Ishikawa (cell line): ENCODE results near the gene ADAM33.

Experiments
- CEBPB ChIP-seq: IDR thresholded peaks from 2 replicates; pipeline ENCODE4 v1.6.1; 2012
- CREB1 ChIP-seq: IDR thresholded peaks from 2 replicates; pipeline ENCODE4 v1.6.1; 2012; ENCODE audit warnings: low read depth
- EGR1 ChIP-seq: IDR thresholded peaks from 2 replicates; pipeline ENCODE4 v1.6.1; 2012
- EP300 ChIP-seq: IDR thresholded peaks from 2 replicates; pipeline ENCODE4 v1.6.1; 2012; ENCODE audit warnings: borderline replicate concordance
- FOXM1 ChIP-seq: IDR thresholded peaks from 2 replicates; pipeline ENCODE4 v1.6.1; 2012; ENCODE audit warnings: low read depth, borderline replicate concordance
- NFIC ChIP-seq: IDR thresholded peaks from 2 replicates; pipeline ENCODE4 v1.6.1; 2012
- RAD21 ChIP-seq: IDR thresholded peaks from 2 replicates; pipeline ENCODE4 v1.6.1; 2012; ENCODE audit warnings: low read depth
- TAF1 ChIP-seq: IDR thresholded peaks from 2 replicates; pipeline ENCODE4 v1.6.1; 2012; ENCODE audit warnings: low read depth, mild to moderate bottlenecking
- TCF12 ChIP-seq: IDR thresholded peaks from 2 replicates; pipeline ENCODE4 v1.6.1; 2012; ENCODE audit warnings: low read depth
- TEAD4 ChIP-seq: IDR thresholded peaks from 2 replicates; pipeline ENCODE4 v1.6.1; 2012
- YY1 ChIP-seq: IDR thresholded peaks from 2 replicates; pipeline ENCODE4 v1.6.1; 2012; ENCODE audit warnings: low read depth
- ZBTB7A ChIP-seq: IDR thresholded peaks from 2 replicates; pipeline ENCODE4 v1.6.1; 2012; ENCODE audit warnings: low read depth
- TF ChIP-seq, protein P1 (sequence below): IDR thresholded peaks from 2 replicates; pipeline ENCODE4 v1.6.1; 2012
- TF ChIP-seq, protein P2 (sequence below): IDR thresholded peaks from 2 replicates; pipeline ENCODE4 v1.6.1; 2012
- TF ChIP-seq, protein P3 (sequence below): IDR thresholded peaks from 2 replicates; pipeline ENCODE4 v1.6.1; 2012; ENCODE audit warnings: low read depth, mild to moderate bottlenecking

ADAM33 gene

DNA sequence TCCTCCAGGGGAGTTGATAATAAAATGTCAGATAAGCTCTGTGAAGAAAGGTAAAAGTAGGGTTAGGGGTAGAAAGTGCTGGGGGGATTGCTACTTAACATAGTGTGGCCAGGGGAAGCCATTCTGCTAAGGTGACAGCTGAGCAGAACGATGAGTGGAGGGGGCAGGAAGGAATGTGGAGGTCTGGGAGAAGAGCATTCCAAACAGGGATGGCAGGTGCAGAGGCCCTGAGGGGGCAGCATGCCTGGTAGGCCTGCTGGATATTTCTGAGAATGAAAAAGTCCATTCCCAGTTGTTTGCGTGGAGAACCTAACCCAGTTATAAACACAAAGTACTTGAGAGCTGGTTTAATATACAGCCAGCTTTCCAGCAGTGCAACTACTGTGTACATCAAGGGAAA, 27.9 kb downstream of the ADAM33 start:
- TF ChIP-seq, protein P1, sequence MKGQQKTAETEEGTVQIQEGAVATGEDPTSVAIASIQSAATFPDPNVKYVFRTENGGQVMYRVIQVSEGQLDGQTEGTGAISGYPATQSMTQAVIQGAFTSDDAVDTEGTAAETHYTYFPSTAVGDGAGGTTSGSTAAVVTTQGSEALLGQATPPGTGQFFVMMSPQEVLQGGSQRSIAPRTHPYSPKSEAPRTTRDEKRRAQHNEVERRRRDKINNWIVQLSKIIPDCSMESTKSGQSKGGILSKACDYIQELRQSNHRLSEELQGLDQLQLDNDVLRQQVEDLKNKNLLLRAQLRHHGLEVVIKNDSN = no peak
- TF ChIP-seq, protein P2, sequence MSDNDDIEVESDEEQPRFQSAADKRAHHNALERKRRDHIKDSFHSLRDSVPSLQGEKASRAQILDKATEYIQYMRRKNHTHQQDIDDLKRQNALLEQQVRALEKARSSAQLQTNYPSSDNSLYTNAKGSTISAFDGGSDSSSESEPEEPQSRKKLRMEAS = no peak
- TF ChIP-seq RAD21 (no peak), YY1 (no peak), NFIC (no peak), TAF1 (no peak), TEAD4 (no peak), EGR1 (no peak)

- TF ChIP-seq ZBTB7A (no peak), CEBPB (no peak), RAD21 (no peak), CREB1 (no peak), EP300 (no peak), TAF1 (no peak), NFIC (no peak), YY1 (no peak), EGR1 (no peak), TCF12 (no peak), TEAD4 (no peak), FOXM1 (no peak)
- TF ChIP-seq, protein P1 = no peak
- TF ChIP-seq, protein P3, sequence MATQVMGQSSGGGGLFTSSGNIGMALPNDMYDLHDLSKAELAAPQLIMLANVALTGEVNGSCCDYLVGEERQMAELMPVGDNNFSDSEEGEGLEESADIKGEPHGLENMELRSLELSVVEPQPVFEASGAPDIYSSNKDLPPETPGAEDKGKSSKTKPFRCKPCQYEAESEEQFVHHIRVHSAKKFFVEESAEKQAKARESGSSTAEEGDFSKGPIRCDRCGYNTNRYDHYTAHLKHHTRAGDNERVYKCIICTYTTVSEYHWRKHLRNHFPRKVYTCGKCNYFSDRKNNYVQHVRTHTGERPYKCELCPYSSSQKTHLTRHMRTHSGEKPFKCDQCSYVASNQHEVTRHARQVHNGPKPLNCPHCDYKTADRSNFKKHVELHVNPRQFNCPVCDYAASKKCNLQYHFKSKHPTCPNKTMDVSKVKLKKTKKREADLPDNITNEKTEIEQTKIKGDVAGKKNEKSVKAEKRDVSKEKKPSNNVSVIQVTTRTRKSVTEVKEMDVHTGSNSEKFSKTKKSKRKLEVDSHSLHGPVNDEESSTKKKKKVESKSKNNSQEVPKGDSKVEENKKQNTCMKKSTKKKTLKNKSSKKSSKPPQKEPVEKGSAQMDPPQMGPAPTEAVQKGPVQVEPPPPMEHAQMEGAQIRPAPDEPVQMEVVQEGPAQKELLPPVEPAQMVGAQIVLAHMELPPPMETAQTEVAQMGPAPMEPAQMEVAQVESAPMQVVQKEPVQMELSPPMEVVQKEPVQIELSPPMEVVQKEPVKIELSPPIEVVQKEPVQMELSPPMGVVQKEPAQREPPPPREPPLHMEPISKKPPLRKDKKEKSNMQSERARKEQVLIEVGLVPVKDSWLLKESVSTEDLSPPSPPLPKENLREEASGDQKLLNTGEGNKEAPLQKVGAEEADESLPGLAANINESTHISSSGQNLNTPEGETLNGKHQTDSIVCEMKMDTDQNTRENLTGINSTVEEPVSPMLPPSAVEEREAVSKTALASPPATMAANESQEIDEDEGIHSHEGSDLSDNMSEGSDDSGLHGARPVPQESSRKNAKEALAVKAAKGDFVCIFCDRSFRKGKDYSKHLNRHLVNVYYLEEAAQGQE = no peak
- TF ChIP-seq, protein P2 = no peak
Observed at GRCh38 chr20:3652676-3653596, 28.9 kb downstream of the ADAM33 start.

- TF ChIP-seq TCF12 (no peak), FOXM1 (no peak), TAF1 (no peak), YY1 (no peak), ZBTB7A (no peak), EP300 (no peak), CREB1 (no peak), NFIC (no peak), RAD21 (no peak), TEAD4 (no peak), CEBPB (no peak), EGR1 (no peak)
- TF ChIP-seq, protein P1 = no peak
- TF ChIP-seq, protein P3 = no peak
- TF ChIP-seq, protein P2 = no peak
Observed at GRCh38 chr20:3652221-3652620, 29.6 kb downstream of the ADAM33 start.

DNA sequence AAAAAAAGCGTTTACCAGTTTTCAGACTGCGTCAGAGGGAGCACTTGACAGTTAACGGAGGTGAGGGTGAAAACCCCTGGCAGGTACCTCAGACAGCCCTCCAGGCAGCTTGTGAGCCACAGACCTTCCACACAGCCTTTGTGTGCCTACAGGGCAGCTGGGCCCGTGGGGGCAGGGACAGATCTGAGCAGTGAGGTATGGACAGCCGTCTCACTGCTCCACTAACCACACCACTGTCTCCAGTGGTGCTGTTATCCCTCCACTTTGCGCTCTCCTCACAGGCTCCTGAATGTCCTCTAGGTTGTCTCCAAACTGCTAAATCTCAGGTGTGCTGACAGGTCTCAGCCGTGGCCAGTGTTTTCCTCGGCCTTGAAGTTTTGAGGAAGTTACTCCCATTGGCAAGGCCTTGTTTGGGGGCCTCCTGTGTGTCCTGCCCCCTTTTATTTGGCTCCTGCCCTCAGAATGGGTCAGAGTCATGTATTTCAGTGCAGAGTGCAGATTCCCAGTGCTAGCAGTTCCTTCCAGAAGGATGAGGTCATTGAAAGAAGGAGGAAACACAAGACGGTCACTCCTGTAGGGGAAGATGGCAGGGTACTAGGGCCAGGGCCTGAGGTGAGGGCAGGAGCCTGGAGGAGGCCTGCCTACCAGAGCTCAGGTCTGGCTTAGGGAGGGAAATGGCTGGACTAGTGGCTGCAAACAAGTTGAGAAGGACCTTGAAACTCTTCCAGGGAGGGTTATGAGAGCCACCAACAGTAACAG, 30.4 kb downstream of the ADAM33 start:
- no peak for TF ChIP-seq EP300
- no peak for TF ChIP-seq FOXM1
- TF ChIP-seq EGR1 = no peak

GRCh38 chr20:3648951-3649350, 32.9 kb downstream of the ADAM33 start:
- TF ChIP-seq NFIC (no peak), EP300 (no peak), TAF1 (no peak), RAD21 (no peak), FOXM1 (no peak), TCF12 (no peak), YY1 (no peak), TEAD4 (no peak), EGR1 (no peak), ZBTB7A (no peak), CREB1 (no peak)
- TF ChIP-seq, protein P3 = no peak
- TF ChIP-seq, protein P2 = no peak
